Esophagus muscularis mucosa (tissue), 4 donors: ENCODE results near the gene SMAD5. TPM values are rescaled to one million over a fixed set of nuclear protein-coding genes. Genes with fewer than 3 reads are reported as not detected.
A peak's percentile ranks its signal among the peaks of the same experiment; 100 is the strongest.

Experiments used
- DNase-seq: peaks from one replicate; pipeline ENCODE4 v3.0.0-alpha.2; 2017; ENCODE audit errors: extremely low spot score
- H3K27ac ChIP-seq, 4 donors: fragments of 200-600 bp; sonication (generic); replicated peaks in 1 of 4; 1 replicate in 3 of 4; 2 replicates in 1 of 4; pipeline ENCODE4 v1.5.1; 2016 to 2019; ENCODE audit warnings: mild to moderate bottlenecking in 1 of 4
- H3K27me3 ChIP-seq, 4 donors: fragments of 200-600 bp; sonication (generic); one replicate each; pipeline versions ENCODE4 v1.5.1 to v1.6.0; 2016 to 2019
- H3K36me3 ChIP-seq, 4 donors: fragments of 200-600 bp; sonication (generic); one replicate each; pipeline ENCODE4 v1.5.1; 2016 to 2019
- H3K4me1 ChIP-seq, 4 donors: fragments of 200-600 bp; sonication (generic); one replicate each; pipeline ENCODE4 v1.5.1; 2016 to 2019
- H3K4me3 ChIP-seq, 4 donors: fragments of 200-600 bp; sonication (generic); 1 replicate in 2 of 4; 2 replicates in 2 of 4; pipeline ENCODE4 v1.5.1; 2016 to 2019; ENCODE audit warnings: mild to moderate bottlenecking in 4 of 4, moderate library complexity in 1 of 4
- H3K9me3 ChIP-seq, 4 donors: fragments of 200-600 bp; sonication (generic); 1 replicate in 3 of 4; 2 replicates in 1 of 4; pipeline ENCODE4 v1.5.1; 2016 to 2019
- CTCF ChIP-seq, 3 experiments: fragments of 200-600 bp in 2 of 3; fragments of 450-650 bp in 1 of 3; sonication (generic) in 2 of 3; IDR thresholded peaks; one replicate each; pipeline ENCODE4 v1.5.1; 2017 to 2019; ENCODE audit warnings: antibody characterized with exemption in 3 of 3, mild to moderate bottlenecking in 2 of 3, moderate library complexity in 1 of 3
- EP300 ChIP-seq: sonication (generic); formaldehyde crosslinking; IDR thresholded peaks from one replicate; pipeline ENCODE4 v1.6.1; 2017; ENCODE audit warnings: antibody characterized with exemption
- POLR2A ChIP-seq: fragments of 450-650 bp; IDR thresholded peaks from one replicate; pipeline ENCODE4 v1.6.1; 2017; ENCODE audit warnings: antibody characterized with exemption, moderate library complexity, mild to moderate bottlenecking, low read depth
- POLR2AphosphoS5 ChIP-seq, 2 donors: sonication (generic); formaldehyde crosslinking; IDR thresholded peaks; one replicate each; pipeline ENCODE4 v1.6.1; 2017; ENCODE audit warnings: antibody characterized with exemption in 2 of 2
- WGBS: methylation state at CpG from one replicate; pipeline ENCODE4 v1.1.5; 2018; 5-methylcytosine and 5-hydroxymethylcytosine counted together
- intact Hi-C: fragments of 100-400 bp; cut with DNase I; formaldehyde crosslinking; loops from one replicate; pipeline ENCODE4 v1.15.1; 2023
- total RNA-seq, 4 donors: library from RNA; depleted of rRNA; stranded (reverse); fragments of >200 nt; gene quantifications; one replicate each; pipeline versions ENCODE4 v1.1.0 to v1.2.1, GENCODE V29; 2016

SMAD5 gene
- total RNA-seq, 4 donors from 2014 or later, result 42.4 to 47.9 (median 46.3) TPM

DNA sequence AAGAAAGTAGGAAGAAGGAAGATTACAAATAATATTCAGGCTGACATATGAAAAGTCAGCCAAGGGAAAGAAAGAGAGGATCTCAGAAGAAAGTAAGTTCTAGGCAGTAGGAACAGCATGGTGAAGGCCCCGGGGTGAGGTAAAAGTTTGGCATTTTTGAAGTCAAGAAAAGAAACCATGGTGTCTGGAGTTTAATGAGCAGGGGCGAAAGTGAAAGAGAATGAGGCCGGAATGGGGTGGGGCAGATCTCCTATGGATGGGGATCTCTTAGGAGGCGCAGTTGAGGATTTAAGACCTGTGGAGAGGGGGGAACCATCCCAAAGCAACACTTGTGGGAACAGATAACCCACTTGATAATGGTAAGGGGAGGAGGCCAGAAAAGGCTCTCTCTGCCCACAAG is 42.3 kb upstream of the SMAD5 start:
- WGBS, result 95% methylated on average over 4 of the region's 4 CpGs
- no peak overlapping the region for H3K4me3 ChIP-seq
- peaks cover 21 to 34% (median 28%) of the 10 kb centered on the region in 4 donors for H3K4me1 ChIP-seq
- intact Hi-C loops, result no loop called here
- TF ChIP-seq POLR2A (no peak), EP300 (no peak), POLR2AphosphoS5 (IDR thresholded peaks at IDR 0.05) (no peak), CTCF (IDR thresholded peaks at IDR 0.05) (no peak)
- peak overlapping the region in 1 of 4 donors; percentile 83 for H3K27ac ChIP-seq
- DNase-seq, result no peak
- H3K27me3 ChIP-seq, result no peaks in the 10 kb centered on the region
- no peaks in the 10 kb centered on the region for H3K9me3 ChIP-seq
- no peaks in the 10 kb centered on the region for H3K36me3 ChIP-seq

DNA sequence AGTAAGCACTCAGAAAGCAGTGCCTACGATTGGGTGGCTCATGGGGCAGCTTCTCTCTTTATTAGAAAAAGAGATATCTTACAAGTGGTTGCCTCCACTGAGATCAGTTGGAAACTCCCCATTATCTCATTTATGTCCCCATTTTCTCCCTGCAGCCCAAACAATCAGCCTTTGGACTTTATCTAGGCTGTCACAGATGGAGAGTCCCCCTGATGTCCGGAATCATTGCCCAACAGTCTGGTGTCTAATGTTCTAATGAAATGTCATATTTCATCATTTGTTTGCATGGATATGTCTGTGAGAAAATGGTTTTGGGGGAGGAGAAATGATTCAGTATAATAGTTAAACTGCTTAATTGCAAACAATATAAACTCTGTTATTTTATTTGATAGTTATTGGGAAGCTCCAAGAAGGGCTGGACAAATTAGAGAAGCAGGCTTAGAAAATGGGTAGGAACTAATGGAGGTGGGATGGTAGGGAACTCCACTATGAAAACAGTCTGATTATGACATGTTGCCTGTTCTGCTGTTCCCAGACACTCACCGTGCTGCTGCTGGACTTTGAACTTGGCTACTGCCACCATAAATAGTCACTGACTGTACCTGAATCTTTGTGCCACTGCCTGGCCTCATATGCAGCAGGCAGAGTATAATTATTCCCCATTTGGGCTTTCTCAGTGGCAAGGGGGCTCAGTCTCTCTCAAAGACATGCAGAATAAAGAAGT is 38.3 kb upstream of the SMAD5 start:
- no peak for TF ChIP-seq CTCF (IDR thresholded peaks at IDR 0.05)
- no peak for TF ChIP-seq EP300
- no peak for TF ChIP-seq POLR2AphosphoS5 (IDR thresholded peaks at IDR 0.05)
- intact Hi-C loops, result no loop called here
- no peak overlapping the region for H3K27ac ChIP-seq
- no peaks in the 10 kb centered on the region for H3K36me3 ChIP-seq
- 81% methylated on average over 3 of the region's 3 CpGs for WGBS
- no peak overlapping the region for H3K4me3 ChIP-seq
- H3K4me1 ChIP-seq, result peaks cover 0 to 12% (median 8%) of the 10 kb centered on the region in 4 donors
- no peaks in the 10 kb centered on the region for H3K9me3 ChIP-seq
- no peaks in the 10 kb centered on the region for H3K27me3 ChIP-seq
- no peak for DNase-seq

DNA sequence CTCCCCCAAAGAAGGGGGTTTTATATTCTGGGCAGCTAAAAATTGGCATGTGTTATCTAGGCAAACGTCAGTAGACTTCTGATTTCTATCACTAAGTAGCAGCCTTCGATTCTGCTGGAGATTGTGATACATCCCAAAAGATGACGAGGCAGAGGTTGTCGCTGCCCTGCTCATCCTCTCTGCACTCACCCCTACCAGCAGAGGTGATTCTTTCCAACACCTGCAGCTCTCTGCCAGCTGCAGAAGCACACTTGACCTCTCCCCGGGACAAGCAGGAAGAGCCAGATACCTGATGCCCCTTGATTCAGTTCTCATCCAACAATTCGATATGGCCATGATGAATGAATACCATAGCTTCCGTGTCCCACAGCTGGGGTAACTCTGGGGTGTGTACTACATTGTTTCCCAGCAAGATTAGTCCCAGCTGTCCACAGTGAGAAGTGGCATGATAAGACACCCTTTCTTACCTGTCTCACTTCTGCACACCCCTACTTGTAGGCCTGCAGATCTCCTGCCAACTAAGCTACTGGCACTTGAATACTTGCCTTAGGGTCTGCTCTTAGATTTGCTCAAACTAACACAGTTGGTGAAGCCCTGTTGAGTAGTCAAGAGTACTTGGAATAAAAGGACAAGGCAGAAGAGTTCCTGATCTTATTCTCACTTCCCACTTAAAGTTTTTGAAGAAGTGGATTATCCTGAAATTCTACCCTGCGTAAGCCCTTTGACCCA is 37.6 kb upstream of the SMAD5 start:
- intact Hi-C loops, result no loop called here
- Histone ChIP-seq H3K36me3 (no peaks in the 10 kb centered on the region), H3K27me3 (no peaks in the 10 kb centered on the region), H3K4me1 (peaks cover 0 to 4% (median under 1%) of the 10 kb centered on the region in 4 donors), H3K4me3 (no peak overlapping the region), H3K9me3 (no peaks in the 10 kb centered on the region), H3K27ac (no peak overlapping the region)
- WGBS, result 83% methylated on average over 6 of the region's 8 CpGs
- TF ChIP-seq EP300, result no peak
- no peak for TF ChIP-seq CTCF (IDR thresholded peaks at IDR 0.05)
- TF ChIP-seq POLR2AphosphoS5 (IDR thresholded peaks at IDR 0.05), result no peak
- no peak for TF ChIP-seq POLR2A
- DNase-seq, result no peak

DNA sequence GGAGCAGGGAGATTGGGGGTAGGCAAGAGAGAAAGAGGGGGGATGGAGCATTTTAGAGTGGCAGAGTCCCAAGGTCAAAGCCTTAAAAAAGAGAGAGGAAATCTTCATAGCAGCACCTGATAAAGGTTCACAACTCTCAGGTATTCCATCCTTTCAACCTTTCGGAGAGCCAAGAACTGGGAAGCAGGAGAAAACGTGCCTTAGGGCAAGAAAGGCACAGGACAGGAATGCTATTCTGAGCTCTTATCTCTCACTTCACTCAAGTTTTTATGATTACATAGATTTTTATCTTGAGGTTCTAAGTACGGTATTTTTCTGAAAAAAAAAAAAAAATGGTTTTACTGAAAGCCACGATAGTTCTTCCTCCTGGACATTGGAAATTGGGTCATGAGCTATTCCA is 34.5 kb upstream of the SMAD5 start:
- no peak for TF ChIP-seq POLR2AphosphoS5 (IDR thresholded peaks at IDR 0.05)
- TF ChIP-seq EP300, result no peak
- TF ChIP-seq CTCF (IDR thresholded peaks at IDR 0.05), result no peak
- TF ChIP-seq POLR2A, result no peak
- Histone ChIP-seq H3K4me3 (no peak overlapping the region), H3K27me3 (no peaks in the 10 kb centered on the region), H3K4me1 (no peaks in the 10 kb centered on the region), H3K27ac (no peak overlapping the region), H3K36me3 (no peaks in the 10 kb centered on the region), H3K9me3 (no peaks in the 10 kb centered on the region)
- intact Hi-C loops, result no loop called here
- DNase-seq, result no peak
- WGBS, result 81% methylated on average over 4 of the region's 4 CpGs
